Lower lobe of right lung (tissue), 2 donors: ENCODE data around the gene BPIFB6. TPM values are rescaled to one million over a fixed set of nuclear protein-coding genes. Genes with fewer than 3 reads are reported as not detected.

ENCODE experiments used
- ATAC-seq, 2 donors: fragments of 200-7000 bp; cut with Tn5 transposase; one replicate each; pipeline ENCODE4 v1.9.1; 2020 to 2022; ENCODE audit warnings: mild to moderate bottlenecking in 2 of 2, moderate library complexity in 2 of 2
- DNase-seq: peaks from one replicate; pipeline ENCODE4 v3.0.0-alpha.2; 2020
- H3K27ac ChIP-seq: fragments of 200-600 bp; one replicate; pipeline ENCODE4 v1.8.0; 2022
- H3K27me3 ChIP-seq: fragments of 200-600 bp; one replicate; pipeline ENCODE4 v1.8.0; 2022; ENCODE audit warnings: low read depth
- H3K36me3 ChIP-seq: fragments of 200-600 bp; one replicate; pipeline ENCODE4 v1.8.0; 2022; ENCODE audit warnings: mild to moderate bottlenecking
- H3K4me1 ChIP-seq: fragments of 200-600 bp; one replicate; pipeline ENCODE4 v1.8.0; 2022
- H3K4me3 ChIP-seq: fragments of 200-600 bp; one replicate; pipeline ENCODE4 v1.8.0; 2022; ENCODE audit warnings: mild to moderate bottlenecking
- H3K9me3 ChIP-seq: fragments of 200-600 bp; one replicate; pipeline ENCODE4 v1.8.0; 2022
- intact Hi-C: fragments of 100-400 bp; cut with DNase I; formaldehyde crosslinking; loops from one replicate; pipeline ENCODE4 v1.11.0; 2022
- total RNA-seq: library from RNA; stranded (reverse); fragmentation: NEBNext Ultra II Directional; extraction: Animal tissue kit (Norgen Biotek cat#: 25700); gene quantifications from one replicate; pipeline ENCODE4 v1.2.1, GENCODE V29; 2021
- TF ChIP-seq, protein P1 (sequence below): fragments of 200-600 bp; IDR thresholded peaks from one replicate; pipeline ENCODE4 v1.8.0; 2022; ENCODE audit warnings: antibody characterized with exemption, mild to moderate bottlenecking
- donor health status: DM: no; HTN: yes; CAD: no; lungs with severe emphysema.

BPIFB6 gene
- total RNA-seq, 1 donor from 2014 or later = not detected

DNA sequence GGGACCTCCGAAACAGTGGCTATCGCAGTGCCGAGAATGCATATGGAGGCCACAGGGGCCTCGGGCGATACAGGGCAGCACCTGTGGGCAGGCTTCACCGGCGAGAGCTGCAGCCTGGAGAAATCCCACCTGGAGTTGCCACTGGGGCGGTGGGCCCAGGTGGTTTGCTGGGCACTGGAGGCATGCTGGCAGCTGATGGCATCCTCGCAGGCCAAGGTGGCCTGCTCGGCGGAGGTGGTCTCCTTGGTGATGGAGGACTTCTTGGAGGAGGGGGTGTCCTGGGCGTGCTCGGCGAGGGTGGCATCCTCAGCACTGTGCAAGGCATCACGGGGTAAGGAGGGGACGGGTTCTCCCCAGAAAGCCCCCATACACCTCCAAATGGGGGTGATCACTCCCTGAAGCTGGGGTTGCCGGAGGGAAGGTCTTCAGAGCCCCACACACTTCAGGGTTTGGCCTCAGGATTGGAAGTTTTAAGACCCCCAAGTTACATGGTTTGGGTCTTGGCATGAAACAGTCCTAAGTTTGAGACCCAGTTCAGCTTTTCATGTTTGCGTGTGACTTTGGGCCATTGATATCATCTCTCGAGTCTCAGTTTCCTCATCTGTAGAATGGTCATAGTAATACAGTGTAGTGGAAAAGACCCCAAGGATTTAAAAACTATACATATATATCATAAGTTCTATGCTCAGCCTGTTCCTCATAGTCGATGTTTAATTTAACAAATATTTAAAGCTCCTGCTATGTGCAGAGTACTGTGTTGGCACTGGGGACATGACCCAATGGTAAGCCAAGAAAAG lies 52.3 kb downstream of the BPIFB6 start:
- intact Hi-C loops = no loop called here
- no peak for DNase-seq
- Histone ChIP-seq H3K4me3 (no peak overlapping the region), H3K4me1 (no peaks in the 10 kb centered on the region), H3K27ac (no peak overlapping the region), H3K27me3 (no peaks in the 10 kb centered on the region), H3K36me3 (no peaks in the 10 kb centered on the region), H3K9me3 (no peaks in the 10 kb centered on the region)
- TF ChIP-seq, protein P1, sequence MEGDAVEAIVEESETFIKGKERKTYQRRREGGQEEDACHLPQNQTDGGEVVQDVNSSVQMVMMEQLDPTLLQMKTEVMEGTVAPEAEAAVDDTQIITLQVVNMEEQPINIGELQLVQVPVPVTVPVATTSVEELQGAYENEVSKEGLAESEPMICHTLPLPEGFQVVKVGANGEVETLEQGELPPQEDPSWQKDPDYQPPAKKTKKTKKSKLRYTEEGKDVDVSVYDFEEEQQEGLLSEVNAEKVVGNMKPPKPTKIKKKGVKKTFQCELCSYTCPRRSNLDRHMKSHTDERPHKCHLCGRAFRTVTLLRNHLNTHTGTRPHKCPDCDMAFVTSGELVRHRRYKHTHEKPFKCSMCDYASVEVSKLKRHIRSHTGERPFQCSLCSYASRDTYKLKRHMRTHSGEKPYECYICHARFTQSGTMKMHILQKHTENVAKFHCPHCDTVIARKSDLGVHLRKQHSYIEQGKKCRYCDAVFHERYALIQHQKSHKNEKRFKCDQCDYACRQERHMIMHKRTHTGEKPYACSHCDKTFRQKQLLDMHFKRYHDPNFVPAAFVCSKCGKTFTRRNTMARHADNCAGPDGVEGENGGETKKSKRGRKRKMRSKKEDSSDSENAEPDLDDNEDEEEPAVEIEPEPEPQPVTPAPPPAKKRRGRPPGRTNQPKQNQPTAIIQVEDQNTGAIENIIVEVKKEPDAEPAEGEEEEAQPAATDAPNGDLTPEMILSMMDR = no peak
- ATAC-seq = no peak

DNA sequence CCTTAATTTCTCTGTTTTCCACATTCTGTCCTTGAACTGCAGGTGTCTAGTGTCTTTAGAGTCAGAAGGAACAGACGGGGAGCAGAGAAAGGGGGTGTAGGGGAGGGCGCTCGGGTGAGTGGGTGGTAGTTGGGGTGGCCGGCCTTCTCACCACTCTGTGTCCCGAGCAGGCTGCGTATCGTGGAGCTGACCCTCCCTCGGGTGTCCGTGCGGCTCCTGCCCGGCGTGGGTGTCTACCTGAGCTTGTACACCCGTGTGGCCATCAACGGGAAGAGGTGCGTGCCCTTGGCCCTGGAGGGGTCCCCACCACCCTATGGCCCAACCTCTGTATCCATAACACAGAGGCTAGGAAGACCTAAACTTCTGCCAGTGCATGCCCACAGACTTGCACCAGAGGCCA lies 53.3 kb downstream of the BPIFB6 start:
- Histone ChIP-seq H3K9me3 (no peaks in the 10 kb centered on the region), H3K4me1 (no peaks in the 10 kb centered on the region), H3K27ac (no peak overlapping the region), H3K4me3 (no peak overlapping the region), H3K36me3 (no peaks in the 10 kb centered on the region), H3K27me3 (no peaks in the 10 kb centered on the region)
- ATAC-seq = no peak
- TF ChIP-seq, protein P1 = no peak
- DNase-seq = no peak
- intact Hi-C loops = no loop called here

DNA sequence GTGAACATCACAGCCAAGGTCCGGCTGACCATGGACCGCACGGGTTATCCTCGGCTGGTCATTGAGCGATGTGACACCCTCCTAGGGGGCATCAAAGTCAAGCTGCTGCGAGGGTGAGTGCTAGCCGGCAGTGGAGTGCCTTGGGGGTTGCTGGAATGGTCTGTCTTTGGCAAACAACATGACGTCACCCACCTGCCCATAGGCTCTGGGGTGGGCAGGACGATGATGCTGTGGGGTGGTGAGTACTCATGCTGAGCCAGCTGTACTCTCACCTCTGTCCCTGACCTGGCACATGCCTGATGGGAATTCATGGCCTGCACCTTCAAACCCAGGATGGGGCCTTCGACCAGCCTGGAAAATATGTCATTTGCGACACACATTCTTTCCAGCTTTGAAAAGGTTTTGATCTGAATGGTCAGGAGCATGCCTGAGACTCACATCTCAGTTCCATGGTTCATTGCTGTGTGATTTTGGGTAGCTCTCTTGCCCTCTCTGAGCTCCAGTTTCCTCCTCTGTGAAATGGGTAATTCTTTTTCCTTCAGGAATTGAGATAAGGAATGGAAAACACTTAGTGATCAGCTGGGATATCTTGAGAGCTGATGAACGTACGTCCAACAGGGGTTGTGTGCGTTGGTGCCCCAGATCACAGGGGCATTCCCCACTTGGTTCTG lies 54.7 kb downstream of the BPIFB6 start:
- H3K4me1 ChIP-seq = no peaks in the 10 kb centered on the region
- intact Hi-C loops = no loop called here
- TF ChIP-seq, protein P1 = no peak
- no peaks in the 10 kb centered on the region for H3K36me3 ChIP-seq
- DNase-seq (no peak), ATAC-seq (no peak)
- no peak overlapping the region for H3K27ac ChIP-seq
- no peaks in the 10 kb centered on the region for H3K27me3 ChIP-seq
- no peaks in the 10 kb centered on the region for H3K9me3 ChIP-seq
- H3K4me3 ChIP-seq = no peak overlapping the region

DNA sequence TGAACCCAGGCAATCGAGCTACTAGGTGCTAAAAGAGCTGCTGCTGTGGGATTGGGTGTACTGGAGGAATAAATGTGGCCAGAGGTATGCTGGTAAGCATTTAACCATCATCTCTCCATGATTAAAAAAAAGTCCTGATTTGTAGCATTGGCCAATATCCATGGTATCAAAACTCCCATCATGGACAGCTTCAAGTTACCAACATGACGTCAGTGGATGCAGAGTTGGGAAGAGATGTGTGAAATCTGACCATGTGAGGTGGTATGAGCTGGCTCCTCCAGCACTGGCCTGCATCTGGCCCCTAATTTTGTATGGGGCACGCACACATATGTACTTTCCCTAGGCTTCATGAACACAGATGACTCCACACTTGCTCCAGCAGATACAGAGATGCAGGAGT lies 59.7 kb downstream of the BPIFB6 start:
- no peaks in the 10 kb centered on the region for H3K36me3 ChIP-seq
- no peak overlapping the region for H3K27ac ChIP-seq
- H3K4me1 ChIP-seq = no peaks in the 10 kb centered on the region
- intact Hi-C loops = loop anchor here (10.0 kb wide), 1 partner anchor 186 kb away; no protein-coding TSS in a partner anchor
- DNase-seq (no peak), ATAC-seq (no peak)
- H3K9me3 ChIP-seq = no peaks in the 10 kb centered on the region
- TF ChIP-seq, protein P1 = no peak
- no peak overlapping the region for H3K4me3 ChIP-seq
- H3K27me3 ChIP-seq = peaks cover under 1% of the 10 kb centered on the region

DNA sequence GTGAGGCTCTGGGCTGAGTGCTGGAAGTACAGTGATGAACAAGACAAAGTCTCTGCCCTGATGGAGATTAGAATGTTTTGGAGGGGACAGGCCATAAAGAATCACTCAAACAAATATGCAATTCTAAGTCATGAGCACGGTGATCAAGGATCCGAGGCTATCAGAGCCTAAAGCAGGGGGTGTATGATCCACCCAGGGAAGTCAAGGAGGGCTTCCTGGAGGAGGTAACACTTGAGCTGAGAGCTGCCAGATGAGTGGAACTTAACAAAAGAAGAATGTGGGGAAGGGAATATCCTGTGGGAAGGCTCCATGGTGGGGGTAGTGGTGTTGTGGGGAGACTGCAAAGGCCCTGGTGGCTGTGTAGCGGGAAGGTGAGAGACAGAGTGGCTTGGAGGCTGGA lies 60.2 kb downstream of the BPIFB6 start:
- Histone ChIP-seq H3K36me3 (no peaks in the 10 kb centered on the region), H3K4me1 (no peaks in the 10 kb centered on the region), H3K9me3 (no peaks in the 10 kb centered on the region), H3K27ac (no peak overlapping the region), H3K4me3 (no peak overlapping the region), H3K27me3 (peaks cover 4% of the 10 kb centered on the region)
- intact Hi-C loops = loop anchor here (10.0 kb wide), 1 partner anchor 187 kb away; no protein-coding TSS in a partner anchor
- TF ChIP-seq, protein P1 = no peak
- ATAC-seq (no peak), DNase-seq (no peak)
